HepG2 (cell line): ENCODE measurements around the gene METTL26. TPM values are rescaled to one million over a fixed set of nuclear protein-coding genes. Genes with fewer than 3 reads are reported as not detected.
A peak's percentile ranks its signal among the peaks of the same experiment; 100 is the strongest.

ENCODE experiments used
- ELF4 ChIP-seq: sonication (generic); formaldehyde crosslinking; IDR thresholded peaks from 2 replicates; pipeline ENCODE4 v1.5.0; 2020; ENCODE audit warnings: missing genetic modification reagents, mild to moderate bottlenecking, moderate library complexity, borderline replicate concordance
- FOXP1 ChIP-seq, 2 experiments: fragments of 450-650 bp in 1 of 2; IDR thresholded peaks; 2 replicates each; pipeline ENCODE4 v1.6.1; 2017 to 2018; ENCODE audit warnings: antibody characterized with exemption in 1 of 2
- GTF2F1 ChIP-seq: fragments of 150-350 bp; IDR thresholded peaks from 2 replicates; pipeline ENCODE4 v1.6.1; 2014; ENCODE audit warnings: low read length
- HOXA3 ChIP-seq: sonication (generic); formaldehyde crosslinking; IDR thresholded peaks from 2 replicates; pipeline ENCODE4 v1.5.0; 2020; ENCODE audit warnings: missing genetic modification reagents
- MLXIP ChIP-seq: sonication (generic); formaldehyde crosslinking; IDR thresholded peaks from 2 replicates; pipeline ENCODE4 v1.9.0; 2021; ENCODE audit warnings: missing genetic modification reagents, borderline replicate concordance
- MYNN ChIP-seq: sonication (generic); formaldehyde crosslinking; IDR thresholded peaks from 2 replicates; pipeline ENCODE4 v1.4.0; 2020; ENCODE audit warnings: mild to moderate bottlenecking, low read depth, missing genetic modification reagents
- NR0B2 ChIP-seq: sonication (generic); formaldehyde crosslinking; IDR thresholded peaks from 2 replicates; pipeline ENCODE4 v1.4.0; 2020; ENCODE audit warnings: mild to moderate bottlenecking, missing genetic modification reagents
- NRL ChIP-seq: sonication (generic); formaldehyde crosslinking; IDR thresholded peaks from 2 replicates; pipeline ENCODE4 v1.5.0; 2020; ENCODE audit warnings: missing genetic modification reagents, mild to moderate bottlenecking, moderate library complexity, borderline replicate concordance
- PPARG ChIP-seq: conservative IDR thresholded peaks from 2 replicates; pipeline ENCODE4 v1.6.1; 2016; ENCODE audit warnings: missing biosample characterization, missing genetic modification reagents
- RAD51 ChIP-seq: fragments of 450-650 bp; IDR thresholded peaks from 2 replicates; pipeline ENCODE4 v1.6.1; 2016; ENCODE audit warnings: borderline replicate concordance
- RERE ChIP-seq: IDR thresholded peaks from 2 replicates; pipeline ENCODE4 v1.6.1; 2016; ENCODE audit warnings: low read depth, missing genetic modification reagents, missing compliant biosample characterization
- SIN3B ChIP-seq: fragments of 150-350 bp; IDR thresholded peaks from 2 replicates; pipeline ENCODE4 v1.6.1; 2014; ENCODE audit warnings: low read length
- TIGD3 ChIP-seq: sonication (generic); formaldehyde crosslinking; IDR thresholded peaks from 2 replicates; pipeline ENCODE4 v1.5.1; 2020; ENCODE audit warnings: mild to moderate bottlenecking, missing genetic modification reagents, borderline replicate concordance
- ZNF224 ChIP-seq: sonication (generic); formaldehyde crosslinking; IDR thresholded peaks from 2 replicates; pipeline ENCODE4 v1.5.0; 2020; ENCODE audit warnings: mild to moderate bottlenecking, missing genetic modification reagents
- ZNF331 ChIP-seq: sonication (generic); formaldehyde crosslinking; IDR thresholded peaks from 2 replicates; pipeline ENCODE4 v1.4.0; 2020; ENCODE audit warnings: missing genetic modification reagents
- ZNF460 ChIP-seq: sonication (generic); formaldehyde crosslinking; IDR thresholded peaks from 2 replicates; pipeline ENCODE4 v1.5.1; 2020; ENCODE audit warnings: missing genetic modification reagents, mild to moderate bottlenecking, borderline replicate concordance
- ZNF546 ChIP-seq: sonication (generic); formaldehyde crosslinking; conservative IDR thresholded peaks from 2 replicates; pipeline ENCODE4 v1.8.1; 2023; ENCODE audit warnings: mild to moderate bottlenecking, missing genetic modification reagents
- ZNF670 ChIP-seq: sonication (generic); formaldehyde crosslinking; IDR thresholded peaks from 2 replicates; pipeline ENCODE4 v1.8.0; 2022; ENCODE audit warnings: mild to moderate bottlenecking, missing genetic modification reagents, borderline replicate concordance
- ZNF883 ChIP-seq: sonication (generic); formaldehyde crosslinking; IDR thresholded peaks from 2 replicates; pipeline ENCODE4 v1.5.1; 2020; ENCODE audit warnings: mild to moderate bottlenecking, missing genetic modification reagents; ENCODE audit errors: not compliant biosample characterization
- polyA plus RNA-seq, 8 experiments: library from polyadenylated mRNA; depleted of rRNA in 3 of 8; stranded (reverse) in 7 of 8; unstranded in 1 of 8; fragments of >200 nt; fragmentation: Illumina TruSeq in 4 of 8; extraction: Trizol in 4 of 8; gene quantifications; 2 replicates each; pipeline versions ENCODE4 v1.2.1 to v1.2.3, GENCODE V29; 2011 to 2016; ENCODE audit warnings: low read depth in 4 of 8, missing spikeins in 1 of 8, mixed read lengths in 1 of 8; ENCODE audit not compliant: insufficient read depth in 1 of 8
- total RNA-seq, 5 experiments: library from RNA; depleted of rRNA; stranded (reverse); fragments of >200 nt; fragmentation: Illumina TruSeq; extraction: Trizol; gene quantifications; 2 replicates each; pipeline ENCODE4 v1.2.3, GENCODE V29; 2016; ENCODE audit warnings: low read depth in 1 of 5

Gene METTL26
- total and polyA plus RNA-seq, 2 of the 13 experiments (the other 11 are each of a cell fraction or from before 2014, with no cell fraction given): 65.5 to 70.1 TPM

GRCh38 chr16:679814-680624 lies 43.9 kb upstream of the METTL26 start, which contains the start of gene STUB1 (continued):
- TF ChIP-seq TIGD3 (CRISPR knock-in tag) (no peak), FOXP1 (IDR thresholded peaks at IDR 0.05) (no peak), FOXP1 (CRISPR knock-in tag; IDR thresholded peaks at IDR 0.05) (no peak), GTF2F1 (no peak), ZNF460 (CRISPR knock-in tag) (no peak), ELF4 (no peak), SIN3B (no peak), MLXIP (CRISPR knock-in tag) (0 out of 2 replicates have a peak, but pooled peaks have one; percentile 34), NRL (CRISPR knock-in tag) (no peak), ZNF883 (CRISPR knock-in tag) (peak; percentile 2), NR0B2 (CRISPR knock-in tag) (no peak), RERE (CRISPR knock-in tag) (no peak), ZNF331 (CRISPR knock-in tag) (no peak), MYNN (no peak), ZNF670 (no peak), ZNF546 (CRISPR knock-in tag) (0 out of 2 replicates have a peak, but pooled peaks have one; percentile 47), ZNF224 (no peak), PPARG (CRISPR knock-in tag) (no peak), HOXA3 (CRISPR knock-in tag) (peak; percentile 39; the same call in 1 of the 2 replicates), RAD51 (no peak)
